NCI-H187 (cell line): ENCODE measurements around the gene C1orf122.

Source experiments
- DNase-seq, 2 experiments: peaks; one replicate each; lab custom pipeline; 2025; lab: John Stamatoyannopoulos, UW

Gene C1orf122

GRCh38 chr1:37845049-37845646 lies 37.6 kb downstream of the C1orf122 start:
- no peak for DNase-seq

- no peak for DNase-seq
Observed at GRCh38 chr1:37845786-37846185, 38.2 kb downstream of the C1orf122 start.

- DNase-seq = no peak
Observed at GRCh38 chr1:37846647-37847339, 39.2 kb downstream of the C1orf122 start.

GRCh38 chr1:37849480-37849879 lies 41.9 kb downstream of the C1orf122 start:
- DNase-seq = no peak

GRCh38 chr1:37850352-37850955 lies 42.9 kb downstream of the C1orf122 start:
- no peak for DNase-seq

- DNase-seq = no peak
Observed at GRCh38 chr1:37851262-37851661, 43.7 kb downstream of the C1orf122 start.

- DNase-seq = no peak
Observed at GRCh38 chr1:37851782-37852210, 44.2 kb downstream of the C1orf122 start.

GRCh38 chr1:37853157-37853556 lies 45.6 kb downstream of the C1orf122 start:
- DNase-seq = no peak

GRCh38 chr1:37854406-37854805 lies 46.8 kb downstream of the C1orf122 start:
- DNase-seq = no peak
